HepG2 (cell line): ENCODE measurements around the gene SUSD3. TPM values are rescaled to one million over a fixed set of nuclear protein-coding genes. Genes with fewer than 3 reads are reported as not detected.

Source experiments
- ATRX ChIP-seq: sonication (generic); formaldehyde crosslinking; IDR thresholded peaks from 2 replicates; pipeline ENCODE4 v1.4.0; 2020; ENCODE audit warnings: missing genetic modification reagents, borderline replicate concordance
- KDM1A ChIP-seq: IDR thresholded peaks from 2 replicates; pipeline ENCODE4 v1.6.1; 2016; ENCODE audit warnings: missing compliant biosample characterization
- NKX3-1 ChIP-seq: sonication (generic); formaldehyde crosslinking; IDR thresholded peaks from 2 replicates; pipeline ENCODE4 v1.5.0; 2020; ENCODE audit warnings: missing genetic modification reagents
- PCBP2 ChIP-seq: fragments of 200-400 bp; formaldehyde crosslinking; optimal IDR thresholded peaks from 2 replicates; pipeline ENCODE3; 2018; ENCODE audit warnings: low read length, low read depth; ENCODE audit not compliant: poor library complexity, severe bottlenecking
- PRPF4 ChIP-seq: fragments of 200-400 bp; formaldehyde crosslinking; IDR thresholded peaks from 2 replicates; pipeline ENCODE4 v1.6.1; 2016; ENCODE audit warnings: low read length, low read depth; ENCODE audit not compliant: poor library complexity, severe bottlenecking
- PTBP1 ChIP-seq: fragments of 200-400 bp; formaldehyde crosslinking; IDR thresholded peaks from 2 replicates; pipeline ENCODE4 v1.6.1; 2018; ENCODE audit warnings: low read length, low read depth; ENCODE audit not compliant: poor library complexity, severe bottlenecking
- RBFOX2 ChIP-seq: fragments of 200-400 bp; formaldehyde crosslinking; IDR thresholded peaks from 2 replicates; pipeline ENCODE4 v1.6.1; 2017; ENCODE audit warnings: low read depth, mild to moderate bottlenecking, low read length
- SP4 ChIP-seq: sonication (generic); formaldehyde crosslinking; IDR thresholded peaks from 2 replicates; pipeline ENCODE4 v1.8.1; 2023; ENCODE audit warnings: mild to moderate bottlenecking, missing genetic modification reagents
- ZNF142 ChIP-seq: sonication (generic); formaldehyde crosslinking; IDR thresholded peaks from 2 replicates; pipeline ENCODE4 v1.4.0; 2020; ENCODE audit warnings: missing genetic modification reagents
- ZNF501 ChIP-seq: sonication (generic); formaldehyde crosslinking; IDR thresholded peaks from 2 replicates; pipeline ENCODE4 v1.5.1; 2020; ENCODE audit warnings: mild to moderate bottlenecking, moderate library complexity, missing genetic modification reagents
- ZNF724P ChIP-seq: sonication (generic); formaldehyde crosslinking; IDR thresholded peaks from 2 replicates; pipeline ENCODE4 v1.8.0; 2022; ENCODE audit warnings: missing genetic modification reagents, borderline replicate concordance
- ZNF816 ChIP-seq: sonication (generic); formaldehyde crosslinking; IDR thresholded peaks from 2 replicates; pipeline ENCODE4 v1.8.0; 2022; ENCODE audit warnings: missing genetic modification reagents, mild to moderate bottlenecking, borderline replicate concordance
- polyA plus RNA-seq, 8 experiments: library from polyadenylated mRNA; depleted of rRNA in 3 of 8; stranded (reverse) in 7 of 8; unstranded in 1 of 8; fragments of >200 nt; fragmentation: Illumina TruSeq in 4 of 8; extraction: Trizol in 4 of 8; gene quantifications; 2 replicates each; pipeline versions ENCODE4 v1.2.1 to v1.2.3, GENCODE V29; 2011 to 2016; ENCODE audit warnings: low read depth in 4 of 8, missing spikeins in 1 of 8, mixed read lengths in 1 of 8; ENCODE audit not compliant: insufficient read depth in 1 of 8
- total RNA-seq, 5 experiments: library from RNA; depleted of rRNA; stranded (reverse); fragments of >200 nt; fragmentation: Illumina TruSeq; extraction: Trizol; gene quantifications; 2 replicates each; pipeline ENCODE4 v1.2.3, GENCODE V29; 2016; ENCODE audit warnings: low read depth in 1 of 5
- TF ChIP-seq, protein P1 (sequence below): sonication (generic); formaldehyde crosslinking; IDR thresholded peaks from 2 replicates; pipeline ENCODE4 v1.5.0; 2020; ENCODE audit warnings: mild to moderate bottlenecking, missing genetic modification reagents
- TF ChIP-seq, protein P2 (sequence below): sonication (generic); formaldehyde crosslinking; IDR thresholded peaks from 2 replicates; pipeline ENCODE4 v1.4.0; 2020; ENCODE audit warnings: missing genetic modification reagents

SUSD3 gene
- total and polyA plus RNA-seq, 2 of the 13 experiments (the other 11 are each of a cell fraction or from before 2014, with no cell fraction given), result 7.0 to 9.1 TPM

GRCh38 chr9:93126825-93127368 is 68.4 kb downstream of the SUSD3 start (continued):
- TF ChIP-seq ZNF501 (CRISPR knock-in tag) (no peak), SP4 (CRISPR knock-in tag) (peak; percentile 45; the same call in 1 of the 2 replicates), PCBP2 (no peak), RBFOX2 (peak; percentile 40), NKX3-1 (no peak), ZNF816 (CRISPR knock-in tag) (no peak), PRPF4 (no peak), ZNF724P (CRISPR knock-in tag) (no peak), ATRX (CRISPR knock-in tag) (no peak), PTBP1 (no peak), ZNF142 (CRISPR knock-in tag) (no peak), KDM1A (CRISPR knock-in tag) (no peak)
- TF ChIP-seq, protein P1, sequence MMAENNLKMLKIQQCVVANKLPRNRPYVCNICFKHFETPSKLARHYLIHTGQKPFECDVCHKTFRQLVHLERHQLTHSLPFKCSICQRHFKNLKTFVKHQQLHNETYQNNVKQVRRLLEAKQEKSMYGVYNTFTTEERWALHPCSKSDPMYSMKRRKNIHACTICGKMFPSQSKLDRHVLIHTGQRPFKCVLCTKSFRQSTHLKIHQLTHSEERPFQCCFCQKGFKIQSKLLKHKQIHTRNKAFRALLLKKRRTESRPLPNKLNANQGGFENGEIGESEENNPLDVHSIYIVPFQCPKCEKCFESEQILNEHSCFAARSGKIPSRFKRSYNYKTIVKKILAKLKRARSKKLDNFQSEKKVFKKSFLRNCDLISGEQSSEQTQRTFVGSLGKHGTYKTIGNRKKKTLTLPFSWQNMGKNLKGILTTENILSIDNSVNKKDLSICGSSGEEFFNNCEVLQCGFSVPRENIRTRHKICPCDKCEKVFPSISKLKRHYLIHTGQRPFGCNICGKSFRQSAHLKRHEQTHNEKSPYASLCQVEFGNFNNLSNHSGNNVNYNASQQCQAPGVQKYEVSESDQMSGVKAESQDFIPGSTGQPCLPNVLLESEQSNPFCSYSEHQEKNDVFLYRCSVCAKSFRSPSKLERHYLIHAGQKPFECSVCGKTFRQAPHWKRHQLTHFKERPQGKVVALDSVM (CRISPR knock-in tag), result no peak
- TF ChIP-seq, protein P2, sequence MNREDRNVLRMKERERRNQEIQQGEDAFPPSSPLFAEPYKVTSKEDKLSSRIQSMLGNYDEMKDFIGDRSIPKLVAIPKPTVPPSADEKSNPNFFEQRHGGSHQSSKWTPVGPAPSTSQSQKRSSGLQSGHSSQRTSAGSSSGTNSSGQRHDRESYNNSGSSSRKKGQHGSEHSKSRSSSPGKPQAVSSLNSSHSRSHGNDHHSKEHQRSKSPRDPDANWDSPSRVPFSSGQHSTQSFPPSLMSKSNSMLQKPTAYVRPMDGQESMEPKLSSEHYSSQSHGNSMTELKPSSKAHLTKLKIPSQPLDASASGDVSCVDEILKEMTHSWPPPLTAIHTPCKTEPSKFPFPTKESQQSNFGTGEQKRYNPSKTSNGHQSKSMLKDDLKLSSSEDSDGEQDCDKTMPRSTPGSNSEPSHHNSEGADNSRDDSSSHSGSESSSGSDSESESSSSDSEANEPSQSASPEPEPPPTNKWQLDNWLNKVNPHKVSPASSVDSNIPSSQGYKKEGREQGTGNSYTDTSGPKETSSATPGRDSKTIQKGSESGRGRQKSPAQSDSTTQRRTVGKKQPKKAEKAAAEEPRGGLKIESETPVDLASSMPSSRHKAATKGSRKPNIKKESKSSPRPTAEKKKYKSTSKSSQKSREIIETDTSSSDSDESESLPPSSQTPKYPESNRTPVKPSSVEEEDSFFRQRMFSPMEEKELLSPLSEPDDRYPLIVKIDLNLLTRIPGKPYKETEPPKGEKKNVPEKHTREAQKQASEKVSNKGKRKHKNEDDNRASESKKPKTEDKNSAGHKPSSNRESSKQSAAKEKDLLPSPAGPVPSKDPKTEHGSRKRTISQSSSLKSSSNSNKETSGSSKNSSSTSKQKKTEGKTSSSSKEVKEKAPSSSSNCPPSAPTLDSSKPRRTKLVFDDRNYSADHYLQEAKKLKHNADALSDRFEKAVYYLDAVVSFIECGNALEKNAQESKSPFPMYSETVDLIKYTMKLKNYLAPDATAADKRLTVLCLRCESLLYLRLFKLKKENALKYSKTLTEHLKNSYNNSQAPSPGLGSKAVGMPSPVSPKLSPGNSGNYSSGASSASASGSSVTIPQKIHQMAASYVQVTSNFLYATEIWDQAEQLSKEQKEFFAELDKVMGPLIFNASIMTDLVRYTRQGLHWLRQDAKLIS (CRISPR knock-in tag), result no peak
